Islet precursor cell (in vitro differentiated cells): ENCODE measurements around the gene ABHD17A.

Source experiments
- DNase-seq: peaks from one replicate; pipeline ENCODE4 v3.0.0-alpha.2; 2018

The ABHD17A gene

DNA sequence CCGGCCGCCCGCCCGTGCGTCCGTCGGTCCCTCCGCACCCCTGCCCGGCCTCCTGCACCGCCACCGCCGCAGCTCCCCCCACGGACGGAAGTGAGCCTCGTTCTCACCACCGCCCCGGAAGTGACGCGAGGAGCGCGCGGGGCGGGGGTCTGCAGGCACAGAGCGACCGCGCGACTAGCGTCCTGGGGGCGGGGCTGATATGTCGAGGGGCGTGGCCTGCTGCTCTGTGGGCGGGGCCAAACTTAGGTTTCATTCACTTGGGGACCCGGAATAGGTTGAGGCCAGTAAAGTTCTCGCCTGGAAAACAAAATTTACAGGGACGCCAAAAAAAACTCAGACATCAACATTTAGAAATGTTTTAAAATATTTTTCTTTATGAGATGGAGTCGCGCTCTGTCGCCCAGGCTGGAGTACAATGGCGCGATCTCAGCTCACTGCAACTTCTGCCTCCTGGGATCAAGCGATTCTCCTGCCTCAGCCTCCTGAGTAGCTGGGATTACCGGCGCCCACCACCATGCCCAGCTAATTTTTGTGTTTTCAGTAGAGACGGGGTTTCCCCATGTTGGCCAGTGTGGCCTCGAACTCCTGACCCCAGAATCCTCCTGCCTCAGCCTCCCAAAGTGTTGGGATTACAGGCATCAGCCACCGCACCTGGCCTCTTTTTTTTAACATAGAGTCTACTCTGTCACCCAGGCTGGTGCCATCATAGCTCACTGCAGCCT lies at the start of gene ABHD17A:
Gene ABHD17A, minus strand, starts transcription at position 99 of the 722 bp plus-strand sequence. CDS start 3,930 bp downstream, outside the sequence.
- peak; percentile 96 for DNase-seq

DNA sequence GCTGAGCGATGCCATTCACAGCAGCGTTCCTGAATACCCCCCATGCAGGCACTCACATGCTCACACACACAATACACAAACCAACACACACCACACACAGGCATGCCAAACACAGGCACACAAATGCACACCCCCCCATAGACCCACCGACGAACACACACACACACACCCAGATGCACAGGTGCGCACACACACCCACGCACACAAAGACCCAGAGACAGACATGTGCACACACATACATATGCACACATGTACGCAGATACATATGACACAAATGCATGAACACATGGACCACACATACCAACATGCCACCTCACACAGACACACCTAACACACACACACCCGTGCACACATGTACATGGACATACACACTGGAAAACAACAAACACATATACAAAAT lies 48.6 kb upstream of the ABHD17A start:
- no peak for DNase-seq

DNA sequence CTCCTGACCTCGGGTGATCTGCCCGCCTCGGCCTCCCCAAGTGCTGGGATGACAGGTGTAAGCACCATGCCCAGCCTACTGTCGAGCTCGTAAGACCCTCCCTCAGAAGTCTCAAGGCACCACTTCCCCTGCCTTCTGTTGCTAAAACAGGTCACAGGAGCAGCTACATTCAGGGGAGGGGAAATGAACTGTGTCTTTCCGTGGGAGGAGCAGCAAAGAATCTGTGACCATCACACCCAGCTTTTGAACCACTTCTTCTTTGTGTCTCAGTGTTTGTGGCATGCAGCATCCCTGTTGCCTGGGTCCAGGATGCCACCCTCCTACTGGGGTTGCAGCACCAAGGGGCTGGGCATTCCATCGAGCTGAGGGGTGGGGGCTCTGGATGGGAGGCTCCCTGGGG lies 47.9 kb upstream of the ABHD17A start:
- DNase-seq: no peak

DNA sequence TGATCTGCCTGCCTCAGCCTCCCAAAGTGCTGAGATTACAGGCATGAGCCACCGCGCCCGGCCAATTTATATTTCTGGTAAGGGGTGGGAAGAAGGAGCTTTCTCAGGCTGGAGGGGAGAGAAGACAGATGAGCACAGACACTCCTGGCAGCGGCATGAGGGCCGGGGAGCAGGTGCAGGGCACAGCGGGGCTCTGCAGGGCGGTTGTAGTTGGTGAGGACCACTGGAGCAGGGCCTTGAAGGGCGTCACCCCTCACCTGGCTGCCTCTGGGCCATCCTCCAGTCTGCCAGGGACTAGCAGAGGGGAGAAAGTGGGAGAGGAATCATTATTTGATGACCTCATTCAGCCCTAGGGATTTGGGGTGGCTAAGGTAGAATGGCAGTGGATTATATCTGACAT lies 47.1 kb upstream of the ABHD17A start:
- DNase-seq: no peak

DNA sequence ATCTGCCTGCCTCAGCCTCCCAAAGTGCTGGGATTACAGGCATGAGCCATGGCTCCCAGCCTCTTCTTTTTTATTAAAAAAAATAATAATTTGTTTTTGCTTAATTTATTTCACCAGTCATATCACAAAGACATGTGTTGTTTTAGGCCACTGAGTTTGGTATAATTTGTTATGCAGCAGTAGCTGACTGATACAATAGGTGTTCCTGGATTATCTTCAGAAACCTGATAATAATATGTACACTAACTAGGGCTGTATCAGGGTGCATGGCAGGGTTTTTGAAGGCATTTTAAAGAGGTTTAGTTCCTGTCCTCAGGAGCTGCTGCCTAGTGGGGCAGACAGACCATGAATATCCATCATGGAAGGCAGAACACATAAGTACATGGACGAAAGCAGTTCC lies 46.1 kb upstream of the ABHD17A start:
- no peak for DNase-seq

DNA sequence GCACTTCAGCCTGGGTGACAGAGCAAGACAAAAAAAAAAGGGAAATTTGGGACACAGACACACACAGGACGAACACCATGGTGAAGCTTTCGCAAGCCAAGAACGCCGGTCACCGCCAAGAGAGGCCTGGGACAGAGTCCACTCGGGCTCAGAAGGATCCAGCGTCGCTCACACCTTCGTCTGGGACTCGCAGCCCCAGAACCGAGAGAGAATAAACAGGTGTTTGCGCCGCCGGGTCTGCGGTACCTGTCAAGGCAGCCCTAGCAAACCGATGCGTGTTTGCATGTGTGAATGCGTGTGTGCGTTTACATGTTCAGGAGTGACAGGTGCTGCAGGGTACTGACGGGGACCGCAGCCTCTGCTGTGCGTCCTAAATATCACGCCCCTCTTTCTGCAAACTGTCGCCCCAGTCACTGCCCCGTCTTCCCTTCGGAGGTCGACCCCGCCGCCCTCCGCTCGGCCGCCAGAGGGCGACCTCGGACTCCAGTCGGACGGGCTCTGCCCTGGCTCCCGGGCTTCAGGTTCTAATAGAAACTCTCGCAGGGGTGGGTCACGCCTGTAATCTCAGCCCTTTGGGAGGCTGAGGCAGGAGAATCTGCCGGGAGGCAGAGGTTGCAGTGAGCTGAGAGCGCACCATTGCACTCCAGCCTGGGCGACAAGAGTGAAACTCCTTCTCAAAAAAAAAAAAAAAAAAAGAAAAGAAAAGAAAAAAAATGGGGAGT lies 43.9 kb upstream of the ABHD17A start:
- DNase-seq: peak; percentile 89

DNA sequence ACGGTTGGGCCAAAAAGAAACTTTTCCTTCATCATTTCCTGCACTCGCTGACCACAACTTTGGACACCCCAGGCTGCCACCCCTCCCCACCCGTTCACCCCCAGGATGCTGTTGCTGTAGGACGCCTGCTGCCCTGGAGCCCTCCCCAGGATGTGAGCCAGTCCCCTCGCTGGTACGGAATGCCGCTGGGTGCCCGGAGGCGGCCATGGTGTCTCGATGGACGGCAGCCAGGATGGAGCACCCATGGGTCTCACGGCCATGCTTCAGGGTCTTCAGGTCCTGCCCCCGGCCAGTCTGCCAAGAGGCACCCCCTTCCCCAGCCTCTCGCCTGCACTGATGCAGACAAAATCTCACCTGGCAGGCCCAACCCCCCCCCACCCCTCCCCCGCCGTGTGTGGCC lies 40.2 kb upstream of the ABHD17A start:
- DNase-seq: no peak

DNA sequence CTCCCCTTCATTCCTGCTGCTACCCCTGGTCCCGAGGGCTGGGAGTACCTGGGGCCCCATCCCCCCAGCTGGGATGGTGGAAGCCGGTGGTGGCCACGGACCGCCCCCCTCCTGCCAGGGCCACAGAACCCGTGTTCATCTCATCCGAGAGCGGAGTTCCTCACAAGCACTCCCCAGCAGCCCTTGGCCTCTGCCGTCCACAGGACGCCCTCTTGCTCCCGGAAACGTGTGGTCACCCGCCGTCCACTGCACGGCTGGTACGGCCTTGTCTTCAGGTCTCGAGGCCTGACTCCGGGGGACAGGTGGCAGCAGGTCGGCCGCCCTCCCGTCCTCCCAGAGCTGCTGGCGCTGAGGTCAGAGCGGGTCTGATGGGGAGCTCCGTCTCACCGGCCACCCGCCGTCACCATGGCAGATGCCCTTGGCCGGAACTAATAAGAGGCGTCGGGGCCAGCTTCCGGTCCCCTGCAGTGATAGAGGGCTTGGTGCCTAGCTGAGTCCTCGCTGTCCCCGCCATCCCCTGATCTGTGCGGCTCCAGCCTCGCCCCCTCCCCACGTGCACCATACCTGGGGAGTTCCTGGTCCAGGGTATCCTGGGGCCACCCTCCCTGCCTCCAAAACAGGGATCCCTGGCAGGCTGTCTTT lies 39.1 kb upstream of the ABHD17A start:
- DNase-seq: peak; percentile 48

DNA sequence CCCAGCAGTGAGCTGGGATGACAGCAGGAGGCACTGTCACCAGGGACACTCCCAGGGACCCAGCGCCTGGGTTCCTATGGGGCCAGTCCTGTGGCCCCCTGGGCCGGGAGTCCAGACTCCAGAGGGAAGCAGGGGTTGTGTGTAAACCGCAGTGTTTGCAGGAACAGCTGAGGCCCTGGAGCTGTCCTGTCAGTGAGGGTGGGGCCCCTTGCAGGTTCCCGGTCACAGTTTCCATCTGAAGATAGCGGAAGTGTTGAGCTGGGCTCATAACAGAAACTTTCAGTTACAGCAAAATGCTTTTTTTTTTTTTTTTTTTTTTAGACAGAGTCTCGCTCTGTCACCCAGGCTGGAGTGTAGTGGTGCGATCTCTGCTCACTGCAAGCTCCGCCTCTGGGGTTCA lies 38.0 kb upstream of the ABHD17A start:
- DNase-seq: no peak

DNA sequence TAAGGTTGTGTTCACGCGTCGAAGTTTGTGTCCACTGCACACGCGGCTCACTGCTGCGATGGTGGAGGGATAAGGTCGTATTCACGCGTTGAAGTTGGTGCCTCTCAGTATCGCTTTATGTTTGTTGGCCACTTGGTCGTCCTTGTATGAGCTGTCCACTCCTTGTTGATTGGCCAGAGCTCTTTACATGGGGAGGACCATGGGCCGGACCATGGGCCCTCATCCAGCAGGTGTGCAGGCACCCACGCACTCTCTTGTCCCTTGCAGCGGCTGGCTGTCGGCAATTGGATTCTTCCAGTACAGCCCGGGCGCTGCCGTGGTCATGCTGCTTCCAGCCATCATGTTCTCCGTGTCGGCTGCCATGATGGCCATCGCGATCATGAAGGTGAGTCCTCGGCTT lies 37.5 kb upstream of the ABHD17A start:
- no peak for DNase-seq

DNA sequence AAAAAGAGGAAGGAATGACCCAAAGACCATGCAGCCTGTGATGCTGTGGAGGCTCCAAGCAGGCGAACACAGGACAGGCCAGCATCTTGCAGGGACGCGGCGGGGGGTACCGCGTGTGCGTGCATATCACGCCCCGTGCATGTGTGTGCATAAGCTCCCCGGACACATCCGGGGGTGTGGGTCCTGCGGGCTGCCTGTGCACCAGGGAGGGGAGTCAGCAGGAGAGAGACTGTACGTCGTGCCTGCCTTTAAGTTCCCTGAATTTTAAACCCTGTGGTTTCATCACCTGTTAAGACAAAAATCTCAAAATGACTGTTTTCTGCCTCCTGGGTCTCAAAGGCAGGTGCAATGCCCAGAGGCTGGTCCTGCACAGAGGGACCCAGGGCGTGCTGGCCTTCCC lies 36.5 kb upstream of the ABHD17A start:
- DNase-seq: no peak

DNA sequence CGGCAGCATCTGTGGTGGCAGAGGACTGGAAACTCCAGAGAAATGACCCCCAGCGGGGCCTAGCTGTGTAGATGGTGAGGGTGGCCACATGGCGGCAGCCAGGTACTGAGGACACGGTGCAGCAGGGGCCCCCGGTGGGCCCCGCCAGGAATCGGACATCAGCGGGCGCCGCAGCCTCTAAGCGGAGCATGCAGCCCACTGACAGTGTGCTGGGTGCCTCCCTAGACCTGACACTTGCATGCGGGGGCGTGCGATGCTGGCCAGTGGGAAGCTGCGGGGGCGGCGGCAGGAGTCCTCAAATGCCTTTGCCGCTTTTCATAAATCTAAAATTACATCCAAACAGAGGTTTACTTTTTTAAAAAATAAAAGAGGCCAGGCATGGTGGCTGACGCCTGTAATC lies 36.0 kb upstream of the ABHD17A start:
- no peak for DNase-seq

DNA sequence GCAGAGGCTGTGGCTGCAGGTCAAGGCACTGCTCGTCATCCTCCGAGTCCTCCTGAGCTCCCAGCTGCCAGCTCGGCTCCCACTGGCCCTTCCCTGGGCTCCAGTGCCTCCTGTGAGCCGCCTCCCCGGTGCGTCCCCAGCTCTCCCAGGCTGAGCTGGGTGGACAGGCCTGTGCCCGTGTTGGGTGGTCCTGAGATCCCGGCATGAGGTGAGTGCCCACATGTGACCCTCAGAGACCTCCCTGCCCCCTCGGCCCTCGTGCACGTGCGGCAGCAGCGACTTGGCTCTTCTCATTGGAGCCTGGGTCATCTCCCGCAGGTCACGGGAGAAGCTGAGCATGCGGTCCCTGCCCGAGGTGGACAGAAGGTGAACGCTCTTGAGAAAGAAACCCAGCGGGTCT lies 35.3 kb upstream of the ABHD17A start:
- no peak for DNase-seq

DNA sequence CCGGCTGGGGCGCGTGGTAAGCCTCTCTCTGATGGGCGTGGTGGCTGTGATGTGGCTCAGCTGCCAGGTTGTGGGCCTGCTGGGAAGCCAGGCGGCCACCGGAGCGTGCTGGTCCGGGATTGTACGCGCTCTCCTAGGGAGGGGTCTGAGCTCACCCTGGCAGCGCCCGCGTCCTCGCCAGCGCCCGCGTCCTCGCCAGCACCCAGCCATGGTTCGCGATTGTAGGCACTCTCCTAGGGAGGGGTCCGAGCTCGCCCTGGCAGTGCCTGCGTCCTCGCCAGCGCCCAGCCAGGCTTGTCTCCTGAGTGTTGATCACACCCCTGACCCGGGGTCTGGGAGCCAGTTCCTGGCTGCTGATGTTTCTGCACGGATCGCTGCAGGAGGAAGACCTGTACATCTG lies 33.7 kb upstream of the ABHD17A start:
- DNase-seq: no peak

DNA sequence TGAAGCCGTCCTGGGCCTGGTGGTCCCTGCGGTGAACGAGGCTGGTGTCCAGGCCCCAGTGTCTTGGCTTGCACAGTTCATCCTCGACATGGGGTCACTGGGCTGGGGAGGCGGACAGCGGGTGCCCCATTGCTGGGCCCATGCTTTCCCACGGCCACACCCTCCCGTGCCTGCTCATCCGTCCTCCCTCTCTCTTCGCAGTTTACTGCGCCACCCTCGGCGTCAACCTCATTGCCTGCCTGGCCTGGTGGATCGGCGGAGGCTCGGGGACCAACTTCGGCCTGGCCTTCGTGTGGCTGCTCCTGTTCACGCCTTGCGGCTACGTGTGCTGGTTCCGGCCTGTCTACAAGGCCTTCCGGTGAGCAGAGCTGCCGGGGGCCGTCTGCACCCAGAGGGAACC lies 32.6 kb upstream of the ABHD17A start:
- no peak for DNase-seq

DNA sequence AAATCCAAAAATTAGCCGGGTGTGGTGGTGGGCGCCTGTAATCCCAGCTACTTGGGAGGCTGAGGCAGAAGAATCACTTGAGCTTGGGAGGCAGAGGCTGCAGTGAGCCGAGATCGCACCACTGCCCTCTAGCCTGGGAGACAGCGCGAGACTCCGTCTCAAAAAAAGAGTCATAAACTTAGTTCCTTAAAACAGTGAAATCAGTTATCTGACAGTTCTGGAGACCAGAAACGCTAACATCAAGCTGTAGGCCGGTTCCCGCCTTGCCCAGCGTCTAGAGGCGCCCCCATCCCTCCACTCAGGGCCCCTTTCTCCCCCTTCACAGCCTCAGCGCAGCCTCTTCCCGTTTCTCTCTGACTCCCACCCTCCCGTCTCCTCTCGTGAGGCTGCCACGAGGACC lies 31.9 kb upstream of the ABHD17A start:
- no peak for DNase-seq

DNA sequence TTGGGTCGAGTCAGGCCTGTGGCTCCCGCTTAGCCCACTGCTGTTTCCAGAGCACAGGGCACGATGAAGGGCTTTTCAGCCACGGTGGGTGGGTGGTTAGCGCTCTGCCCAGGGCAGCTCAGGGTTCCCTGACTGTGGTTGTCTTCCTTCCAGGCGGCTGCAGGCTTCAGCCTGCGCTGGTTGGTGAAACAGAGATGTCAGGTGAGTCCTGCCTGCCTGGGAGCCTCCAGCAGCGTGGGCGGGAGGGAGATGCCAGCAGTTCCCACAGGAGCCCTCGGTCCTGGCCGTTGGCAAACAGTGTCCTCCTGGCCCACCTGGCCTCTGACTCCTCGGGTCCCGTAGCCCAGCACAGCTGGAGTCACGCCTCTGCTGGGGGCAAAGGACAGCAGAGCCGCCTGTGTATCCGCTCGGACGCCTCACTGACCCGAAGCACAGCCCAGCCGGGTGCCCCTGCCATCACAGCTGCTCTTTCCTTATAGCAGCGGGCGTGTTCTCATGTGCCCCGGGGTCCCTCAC lies 29.6 kb upstream of the ABHD17A start:
- DNase-seq: no peak

DNA sequence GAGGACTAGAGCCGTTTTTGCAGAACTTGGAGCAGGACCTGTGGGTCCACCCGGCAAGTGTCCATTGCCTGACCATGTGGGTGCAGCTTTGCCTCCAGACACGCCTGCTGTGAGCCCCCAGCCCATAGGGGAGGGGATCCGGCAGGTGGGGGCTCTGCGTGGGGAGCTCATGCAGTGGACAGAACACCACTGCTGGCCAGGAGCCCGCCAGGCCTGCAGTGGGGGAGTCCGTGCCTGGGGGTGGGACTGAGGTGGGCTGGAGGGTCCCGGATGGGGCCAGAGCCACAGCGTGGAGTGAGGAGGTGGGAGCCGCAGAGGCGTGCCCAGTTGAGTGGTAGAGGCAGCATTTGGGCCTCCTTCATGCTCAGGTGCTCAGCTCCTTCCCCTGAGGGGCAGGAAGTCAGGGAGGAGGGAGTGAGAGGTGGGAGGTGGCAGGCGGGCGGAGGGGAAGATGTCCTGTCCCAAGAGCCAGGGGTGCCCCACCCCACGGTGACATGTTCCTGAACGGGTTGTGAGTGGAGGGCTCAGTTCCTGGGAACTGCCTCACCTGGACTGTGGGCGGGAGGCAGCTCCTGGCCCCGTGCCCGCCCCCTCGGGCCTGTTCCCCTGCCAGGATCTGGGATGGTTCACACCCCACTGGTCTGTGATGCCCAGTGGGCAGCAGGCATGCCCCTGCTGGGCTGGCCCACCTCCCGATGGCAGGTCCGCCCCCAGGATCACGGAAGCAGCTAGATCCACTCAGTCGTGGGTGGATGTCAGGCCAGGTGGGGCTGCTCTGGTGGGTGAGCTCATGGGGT lies 28.7 kb upstream of the ABHD17A start:
- DNase-seq: no peak

DNA sequence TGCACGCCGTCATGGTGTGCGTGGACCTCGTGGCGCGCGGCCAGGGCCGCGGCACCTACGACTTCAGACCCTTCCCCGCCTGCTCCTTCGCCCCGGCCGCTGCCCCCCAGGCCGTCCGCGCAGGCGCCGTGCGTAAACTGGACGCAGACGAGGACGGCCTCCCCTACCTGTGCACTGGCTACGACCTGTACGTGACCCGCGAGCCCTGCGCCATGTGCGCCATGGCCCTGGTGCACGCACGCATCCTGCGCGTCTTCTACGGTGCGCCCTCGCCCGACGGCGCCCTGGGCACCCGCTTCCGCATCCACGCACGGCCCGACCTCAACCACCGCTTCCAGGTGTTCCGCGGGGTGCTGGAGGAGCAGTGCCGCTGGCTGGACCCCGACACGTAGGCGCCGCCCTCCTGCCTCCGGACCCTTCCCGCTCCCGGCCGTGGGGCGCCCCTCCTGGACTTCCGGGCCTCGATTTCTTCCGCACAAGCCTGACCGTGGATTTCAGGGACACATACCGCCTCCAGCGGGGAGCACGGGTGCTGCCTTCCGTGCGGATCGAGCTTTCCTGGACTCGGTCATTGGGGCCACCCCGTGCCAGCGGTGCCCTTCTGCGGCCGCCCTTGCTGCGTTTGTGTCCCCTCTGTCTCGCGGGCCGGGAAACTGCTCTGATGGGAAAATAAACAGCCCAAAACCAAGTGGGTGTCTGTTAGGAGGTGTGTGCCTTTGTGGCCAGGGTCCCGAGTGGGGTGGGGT lies 27.6 kb upstream of the ABHD17A start:
- DNase-seq: no peak

DNA sequence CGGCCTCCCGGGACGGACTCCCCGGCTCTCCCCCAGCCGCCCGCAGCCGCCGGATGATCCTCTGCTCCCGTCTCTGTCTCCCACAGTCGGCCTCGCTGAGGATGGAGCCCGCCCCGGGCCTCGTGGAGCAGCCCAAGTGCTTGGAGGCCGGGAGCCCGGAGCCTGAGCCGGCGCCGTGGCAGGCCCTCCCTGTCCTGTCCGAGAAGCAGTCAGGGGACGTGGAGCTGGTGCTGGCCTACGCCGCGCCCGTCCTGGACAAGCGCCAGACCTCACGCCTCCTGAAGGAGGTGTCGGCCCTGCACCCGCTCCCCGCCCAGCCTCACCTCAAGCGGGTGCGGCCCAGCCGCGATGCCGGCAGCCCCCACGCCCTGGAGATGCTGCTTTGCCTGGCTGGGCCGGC lies 26.7 kb upstream of the ABHD17A start:
- no peak for DNase-seq

DNA sequence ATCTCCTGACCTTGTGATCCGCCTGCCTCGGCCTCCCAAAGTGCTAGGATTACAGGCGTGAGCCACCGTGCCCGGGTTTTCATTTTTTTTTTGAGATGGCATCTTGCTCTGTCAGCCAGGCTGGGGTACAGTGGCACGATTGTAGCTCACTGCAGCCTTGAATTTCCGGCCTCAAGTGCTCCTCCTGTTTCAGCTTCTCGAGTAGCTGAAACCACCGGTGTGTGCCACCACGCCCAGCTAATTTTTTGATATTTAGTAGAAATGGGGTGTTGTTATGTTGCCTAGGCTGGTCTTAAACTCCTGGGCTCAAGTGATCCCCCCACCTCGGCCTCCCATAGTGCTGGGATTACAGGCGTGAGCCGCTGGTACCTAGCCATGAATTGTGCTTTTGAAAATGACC lies 25.8 kb upstream of the ABHD17A start:
- no peak for DNase-seq

DNA sequence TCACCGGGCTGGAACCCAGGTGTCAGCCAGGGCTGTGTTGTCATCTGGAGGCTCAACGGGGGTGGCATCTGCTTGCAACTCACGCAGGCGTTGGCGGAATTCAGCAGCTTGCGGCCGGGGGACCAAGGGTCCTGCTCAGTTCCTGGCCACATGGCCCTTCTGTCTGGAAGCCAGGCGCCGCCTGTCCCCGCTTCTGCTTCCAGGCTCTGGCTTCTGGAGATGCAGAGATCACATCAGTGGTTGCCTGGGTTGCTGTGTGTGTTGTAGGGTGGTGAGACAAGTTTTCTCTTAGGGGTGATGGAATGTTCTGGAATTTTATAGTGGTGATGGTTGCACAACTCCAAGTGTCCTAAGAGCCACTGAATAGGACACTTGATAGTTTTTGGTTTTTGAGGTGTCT lies 24.9 kb upstream of the ABHD17A start:
- no peak for DNase-seq

DNA sequence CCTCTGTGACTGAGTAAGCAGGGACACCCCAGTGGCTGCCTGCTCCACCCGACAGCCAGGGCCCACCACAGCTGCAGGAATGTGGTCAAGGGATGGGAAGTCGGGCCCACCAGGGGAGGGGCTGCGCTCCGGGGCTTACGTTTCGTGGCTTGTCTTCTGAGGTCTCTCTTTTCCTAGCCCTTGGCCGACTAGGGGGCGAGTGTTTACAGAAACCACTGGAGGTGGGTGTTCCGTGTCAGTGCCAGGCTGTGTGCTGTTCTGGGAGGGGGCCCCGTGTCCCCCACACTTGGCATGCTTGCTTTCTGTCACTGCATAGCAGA lies 24.4 kb upstream of the ABHD17A start:
- no peak for DNase-seq
